Activated CD8-positive, alpha-beta memory T cell treated with anti-CD3 and anti-CD28 coated beads for 48 hours (primary cell): Measurements from ENCODE around the gene AUTS2.
A peak's percentile ranks its signal among the peaks of the same experiment; 100 is the strongest.
"Not testable (repeated sequence)": the region's sequence is repeated elsewhere in the genome, so short reads cannot be mapped to it uniquely, and the experiment has no call there.

ENCODE experiments used
- DNase-seq, 3 experiments: peaks; one replicate each; pipeline ENCODE4 v3.0.0-alpha.2; 2020; ENCODE audit warnings: low read depth in 2 of 3, low spot score in 2 of 3

The AUTS2 gene

GRCh38 chr7:70634610-70635068 lies 1036.4 kb downstream of the AUTS2 start:
- no peak for DNase-seq

GRCh38 chr7:70635633-70636032 lies 1037.4 kb downstream of the AUTS2 start:
- no peak for DNase-seq

GRCh38 chr7:70636169-70636568 lies 1037.9 kb downstream of the AUTS2 start:
- DNase-seq = no peak

- no peak for DNase-seq
Measured at GRCh38 chr7:70637726-70638125, 1039.5 kb downstream of the AUTS2 start.

- no peak for DNase-seq
Measured at GRCh38 chr7:70638158-70639107, 1040.2 kb downstream of the AUTS2 start.

GRCh38 chr7:70640266-70640833 lies 1042.1 kb downstream of the AUTS2 start:
- DNase-seq = no peak

- no peak for DNase-seq
Measured at GRCh38 chr7:70641882-70642281, 1043.6 kb downstream of the AUTS2 start.

GRCh38 chr7:70645279-70645678 lies 1047.0 kb downstream of the AUTS2 start:
- DNase-seq = no peak

- DNase-seq = no peak
Measured at GRCh38 chr7:70645876-70646351, 1047.6 kb downstream of the AUTS2 start.

GRCh38 chr7:70646536-70647248 lies 1048.4 kb downstream of the AUTS2 start:
- DNase-seq = no peak

GRCh38 chr7:70647801-70648498 lies 1049.7 kb downstream of the AUTS2 start:
- DNase-seq = peak; percentile 24 to 67 (median 44)

GRCh38 chr7:70648499-70648861 lies 1050.2 kb downstream of the AUTS2 start:
- not testable (repeated sequence) for DNase-seq

- DNase-seq = no peak
Measured at GRCh38 chr7:70649323-70649722, 1051.0 kb downstream of the AUTS2 start.

GRCh38 chr7:70654146-70654545 lies 1055.9 kb downstream of the AUTS2 start:
- no peak for DNase-seq

- DNase-seq = no peak
Measured at GRCh38 chr7:70654979-70655378, 1056.7 kb downstream of the AUTS2 start.

GRCh38 chr7:70655694-70656093 lies 1057.4 kb downstream of the AUTS2 start:
- no peak for DNase-seq

- DNase-seq = no peak
Measured at GRCh38 chr7:70657571-70657970, 1059.3 kb downstream of the AUTS2 start.

GRCh38 chr7:70657989-70658632 lies 1059.8 kb downstream of the AUTS2 start:
- no peak for DNase-seq

- no peak for DNase-seq
Measured at GRCh38 chr7:70659263-70659662, 1061.0 kb downstream of the AUTS2 start.

- DNase-seq = no peak
Measured at GRCh38 chr7:70660154-70660818, 1062.0 kb downstream of the AUTS2 start.
